DND-41 (cell line): ENCODE data around the gene PURB.

ENCODE experiments used
- EZH2 ChIP-seq: IDR thresholded peaks from 3 replicates; pipeline ENCODE4 v1.6.1; 2012; ENCODE audit warnings: borderline replicate concordance, low read depth, mild to moderate bottlenecking, moderate library complexity, low read length, inconsistent platforms; ENCODE audit not compliant: severe bottlenecking
- TF ChIP-seq, protein P1 (sequence below): IDR thresholded peaks from 2 replicates; pipeline ENCODE4 v1.5.1; 2012; ENCODE audit warnings: borderline replicate concordance, low read length, moderate library complexity, mild to moderate bottlenecking; ENCODE audit not compliant: poor library complexity, severe bottlenecking; ENCODE audit errors: extremely low read depth

DNA sequence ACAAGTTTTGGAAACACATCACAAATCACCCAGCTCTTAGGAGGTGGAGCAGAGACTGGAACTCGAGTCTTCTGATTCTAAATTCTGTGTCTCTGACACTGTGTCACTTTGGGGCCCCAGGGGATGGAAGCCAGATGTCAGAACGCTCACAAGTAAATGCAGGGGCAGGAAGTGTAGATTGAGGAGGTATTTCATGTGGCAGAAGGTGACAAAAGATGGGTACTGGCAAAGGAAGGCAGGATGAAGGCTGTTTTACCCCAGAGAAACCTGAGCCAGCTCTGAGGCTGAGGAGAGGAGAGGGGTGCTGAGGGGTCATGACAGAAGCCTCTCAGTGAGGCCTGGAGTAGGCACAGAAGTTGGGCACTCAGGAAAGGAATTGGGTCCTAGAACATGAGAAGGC lies 6.0 kb upstream of the PURB start:
- TF ChIP-seq, protein P1, sequence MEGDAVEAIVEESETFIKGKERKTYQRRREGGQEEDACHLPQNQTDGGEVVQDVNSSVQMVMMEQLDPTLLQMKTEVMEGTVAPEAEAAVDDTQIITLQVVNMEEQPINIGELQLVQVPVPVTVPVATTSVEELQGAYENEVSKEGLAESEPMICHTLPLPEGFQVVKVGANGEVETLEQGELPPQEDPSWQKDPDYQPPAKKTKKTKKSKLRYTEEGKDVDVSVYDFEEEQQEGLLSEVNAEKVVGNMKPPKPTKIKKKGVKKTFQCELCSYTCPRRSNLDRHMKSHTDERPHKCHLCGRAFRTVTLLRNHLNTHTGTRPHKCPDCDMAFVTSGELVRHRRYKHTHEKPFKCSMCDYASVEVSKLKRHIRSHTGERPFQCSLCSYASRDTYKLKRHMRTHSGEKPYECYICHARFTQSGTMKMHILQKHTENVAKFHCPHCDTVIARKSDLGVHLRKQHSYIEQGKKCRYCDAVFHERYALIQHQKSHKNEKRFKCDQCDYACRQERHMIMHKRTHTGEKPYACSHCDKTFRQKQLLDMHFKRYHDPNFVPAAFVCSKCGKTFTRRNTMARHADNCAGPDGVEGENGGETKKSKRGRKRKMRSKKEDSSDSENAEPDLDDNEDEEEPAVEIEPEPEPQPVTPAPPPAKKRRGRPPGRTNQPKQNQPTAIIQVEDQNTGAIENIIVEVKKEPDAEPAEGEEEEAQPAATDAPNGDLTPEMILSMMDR, result no peak
- TF ChIP-seq EZH2, result no peak
